ENCODE data around the gene TAF15.

- TF ChIP-seq CTCF (conservative IDR thresholded peaks at IDR 0.05; ENCODE audit: low read length) (no peak), EZH2phosphoT487 (IDR thresholded peaks at IDR 0.05; ENCODE audit: borderline replicate concordance) (no peak)
Measured at GRCh38 chr17:35807371-35808144, 1.7 kb upstream of the TAF15 start.

Data from Loucy (cell line).